Central memory CD4-positive, alpha-beta T cell (primary cell): ENCODE results near the gene PAK5.

Experiments
- DNase-seq: peaks from one replicate; pipeline ENCODE4 v3.0.0; 2022

Gene PAK5

GRCh38 chr20:9574181-9574580 lies 264.7 kb downstream of the PAK5 start:
- DNase-seq: no peak

- no peak for DNase-seq
Measured at GRCh38 chr20:9573335-9574151, 265.3 kb downstream of the PAK5 start.

DNA sequence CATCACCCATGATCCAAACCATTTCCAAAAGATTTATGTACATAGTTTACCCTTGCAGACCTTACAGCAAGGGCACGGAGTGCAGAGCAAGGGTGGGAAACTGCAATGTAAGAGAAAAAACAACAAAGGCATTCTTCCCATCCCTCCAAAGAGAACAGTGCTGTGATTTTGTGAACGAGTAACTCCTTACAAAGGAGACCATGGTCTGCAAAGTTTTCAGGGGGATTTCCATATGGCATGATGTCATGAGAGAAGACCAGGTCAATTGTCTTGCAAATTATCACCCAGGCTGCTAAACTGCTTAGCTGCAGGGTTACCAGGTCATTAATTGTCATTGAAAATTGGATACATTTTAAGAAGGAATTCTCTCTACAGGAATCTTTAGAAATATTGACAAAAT lies 266.2 kb downstream of the PAK5 start:
- no peak for DNase-seq

DNA sequence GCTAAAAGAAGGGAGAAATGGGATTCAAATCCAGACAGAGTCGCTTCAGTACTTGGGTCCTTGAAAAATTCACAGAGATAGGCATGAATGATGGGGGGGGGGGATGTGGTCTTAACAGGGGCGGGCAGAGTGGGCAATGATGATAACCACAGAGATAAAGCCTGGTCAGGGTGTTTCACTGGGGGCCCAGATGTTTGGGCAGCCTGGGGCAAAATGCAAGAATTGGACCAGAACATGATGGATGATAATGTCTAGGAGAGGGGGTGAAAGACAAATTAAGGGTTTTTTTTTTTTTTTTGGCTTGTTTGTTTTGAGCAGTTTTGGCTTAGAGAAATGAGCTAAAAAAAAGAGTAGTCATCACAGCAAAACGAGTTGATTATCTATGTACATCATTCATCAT lies 267.1 kb downstream of the PAK5 start:
- DNase-seq: no peak

- DNase-seq: no peak
Measured at GRCh38 chr20:9570612-9571011, 268.3 kb downstream of the PAK5 start.

- no peak for DNase-seq
Measured at GRCh38 chr20:9566977-9567376, 271.9 kb downstream of the PAK5 start.

DNA sequence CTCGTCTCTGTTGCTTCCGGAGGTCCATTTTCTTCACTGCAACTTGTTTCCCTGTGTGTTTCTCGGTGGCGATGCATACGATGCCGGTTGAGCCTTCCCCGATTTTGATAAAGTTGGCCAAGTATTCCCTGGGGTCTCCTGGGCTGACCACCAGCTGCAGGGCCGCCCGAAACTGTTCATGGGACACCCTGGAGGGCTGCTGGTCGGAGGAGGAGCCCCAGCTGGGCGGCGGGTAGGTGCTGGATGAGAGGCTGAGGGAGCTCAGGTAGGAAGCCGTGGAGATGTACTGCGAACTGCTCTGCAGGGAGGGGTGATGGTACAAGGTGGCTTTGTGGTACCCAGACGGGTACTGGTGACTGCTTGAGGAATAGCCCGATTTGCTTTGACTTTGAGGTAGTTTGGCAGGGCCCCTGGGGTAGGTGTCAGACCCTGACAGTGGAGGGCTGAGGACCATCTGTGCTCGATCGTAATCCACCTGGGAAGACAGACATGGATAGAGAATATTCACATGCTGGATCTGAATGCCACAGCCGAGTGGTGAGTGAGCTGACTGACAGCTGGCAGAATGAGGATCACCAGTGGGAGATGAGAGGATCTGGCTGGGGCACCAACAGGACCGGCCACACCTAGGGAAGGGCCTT lies 272.8 kb downstream of the PAK5 start:
- no peak for DNase-seq

- DNase-seq: no peak
Measured at GRCh38 chr20:9557411-9557810, 281.5 kb downstream of the PAK5 start.

GRCh38 chr20:9555781-9556180 lies 283.1 kb downstream of the PAK5 start:
- DNase-seq: no peak

GRCh38 chr20:9551808-9552550 lies 286.9 kb downstream of the PAK5 start:
- DNase-seq: no peak

DNA sequence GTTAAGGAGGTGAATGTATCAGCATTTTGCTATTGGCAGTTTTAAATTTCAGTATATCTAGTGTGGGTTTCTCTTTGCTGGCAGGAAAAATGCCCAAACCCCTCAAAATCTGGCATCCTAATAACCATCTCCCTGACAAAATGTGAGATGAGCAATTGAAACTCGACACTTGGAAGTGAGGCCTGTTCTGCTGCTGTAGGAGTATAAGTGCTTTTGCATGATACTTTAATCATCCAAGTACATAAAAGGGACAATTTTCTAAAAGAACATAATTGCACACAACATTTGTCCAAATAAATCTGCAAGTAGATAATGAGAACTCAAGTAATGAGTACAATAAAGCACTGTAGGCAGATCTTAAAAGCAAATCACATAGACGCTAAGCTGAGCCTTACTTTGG lies 288.0 kb downstream of the PAK5 start:
- DNase-seq: no peak

GRCh38 chr20:9550283-9550682 lies 288.6 kb downstream of the PAK5 start:
- no peak for DNase-seq

DNA sequence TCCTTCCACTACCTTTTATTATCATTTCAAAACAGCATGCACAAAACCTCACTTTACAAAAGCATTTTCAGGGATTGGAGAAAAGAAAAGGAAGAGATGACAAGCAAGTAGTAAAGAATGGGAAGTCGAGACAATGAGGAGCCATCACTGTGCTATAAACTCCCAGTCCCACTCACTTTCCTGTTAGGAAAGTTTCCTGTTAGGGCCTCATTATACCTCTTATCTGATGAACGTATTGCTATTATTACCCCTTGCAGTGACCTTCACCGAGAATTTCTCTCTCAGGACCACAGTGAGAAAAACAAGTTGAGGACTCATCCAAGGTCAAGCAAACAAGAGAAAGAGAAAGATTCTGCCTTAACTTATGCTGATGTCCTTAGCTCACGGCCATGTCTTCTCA lies 295.7 kb downstream of the PAK5 start:
- no peak for DNase-seq

DNA sequence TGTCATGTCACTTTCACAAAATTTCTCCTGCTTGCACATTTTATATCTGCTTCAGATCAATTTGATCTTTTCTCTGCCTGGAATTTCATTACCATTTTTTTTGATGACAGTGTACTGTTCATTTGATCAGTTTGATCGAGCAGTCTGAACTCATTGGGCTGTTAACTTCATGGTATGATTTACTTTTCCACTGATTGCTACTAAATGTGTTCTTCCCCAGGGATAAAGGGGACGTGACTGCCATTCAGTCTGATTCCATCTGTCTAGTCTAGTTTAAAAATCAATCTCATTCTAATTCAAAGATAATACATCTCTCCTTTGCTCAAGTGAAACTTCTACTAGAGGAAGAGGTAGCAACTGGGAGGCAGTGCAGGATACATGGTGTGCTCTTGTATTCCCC lies 303.4 kb downstream of the PAK5 start:
- no peak for DNase-seq

DNA sequence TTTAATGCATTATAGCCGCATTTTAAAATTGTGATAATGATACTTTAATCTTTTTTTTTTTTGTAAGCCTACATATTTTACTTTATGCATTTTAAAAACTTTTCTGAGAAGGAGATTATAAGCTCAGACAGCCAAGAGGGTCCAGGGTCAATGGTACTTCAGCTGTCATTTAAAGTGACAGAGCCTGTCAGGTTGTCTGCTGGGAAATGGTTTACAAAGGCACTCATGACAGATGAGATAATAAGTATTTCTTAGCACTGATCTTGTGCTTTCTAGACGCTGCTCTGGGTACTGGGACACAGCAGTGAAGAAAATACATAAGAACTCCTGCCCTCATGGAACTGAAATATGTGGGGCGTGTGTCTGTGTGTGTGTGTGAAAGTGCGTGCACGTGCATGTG lies 304.9 kb downstream of the PAK5 start:
- no peak for DNase-seq

DNA sequence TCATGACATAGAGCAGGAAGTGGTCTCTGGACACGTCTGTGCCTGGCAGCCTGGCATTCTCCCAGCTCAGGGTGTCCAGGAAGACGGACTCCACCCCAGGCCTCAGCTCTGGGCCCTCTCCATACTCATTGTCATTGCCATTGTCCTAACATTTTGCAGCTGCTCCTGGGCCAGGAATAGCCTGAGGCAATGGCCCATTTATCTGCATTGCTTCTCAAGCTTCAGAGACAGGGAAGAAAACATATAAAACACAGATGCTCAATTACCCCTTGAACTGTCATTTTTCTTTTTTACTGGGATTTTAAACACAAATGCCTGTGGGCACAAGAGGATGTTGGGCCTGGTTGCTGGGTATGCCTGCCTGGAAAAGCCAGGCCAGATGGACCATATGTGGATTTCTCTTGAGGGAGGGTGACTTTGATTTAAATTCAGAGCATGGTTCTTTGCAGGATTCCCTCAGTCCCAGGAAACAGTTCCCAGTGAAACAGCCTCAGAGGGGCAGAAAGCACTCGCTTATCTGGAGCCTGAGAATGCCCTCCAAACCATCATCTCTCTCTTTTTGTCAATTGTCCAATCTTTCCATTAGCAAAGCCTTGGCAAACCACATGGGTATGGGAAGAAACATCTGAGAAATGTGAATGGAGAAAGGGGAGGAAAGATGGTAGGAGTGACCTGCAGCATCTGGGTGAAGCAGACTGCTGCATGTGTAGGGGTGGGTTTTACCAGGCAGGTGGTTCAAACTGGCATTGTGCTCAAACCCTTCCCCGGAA lies 306.6 kb downstream of the PAK5 start:
- DNase-seq: no peak

- DNase-seq: no peak
Measured at GRCh38 chr20:9531581-9531980, 307.3 kb downstream of the PAK5 start.

DNA sequence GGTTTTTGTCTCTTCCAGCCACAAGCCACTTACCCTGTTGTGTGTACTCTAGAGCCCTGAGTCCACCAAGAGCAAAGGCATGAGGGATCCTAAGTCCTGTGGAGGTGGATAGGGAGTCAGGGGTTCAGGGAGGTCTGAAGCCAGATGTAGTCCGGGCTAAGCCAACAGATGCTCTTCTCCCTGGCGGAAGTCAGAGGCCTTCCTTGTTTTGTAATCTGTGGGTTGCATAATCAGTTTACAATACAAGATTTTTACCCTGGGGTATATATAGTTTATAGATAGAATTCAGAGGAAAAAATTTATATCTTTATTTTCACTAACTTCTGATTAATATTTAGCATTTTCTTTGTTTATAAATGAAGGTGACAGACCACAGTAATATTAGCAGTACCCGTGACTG lies 315.2 kb downstream of the PAK5 start:
- no peak for DNase-seq

DNA sequence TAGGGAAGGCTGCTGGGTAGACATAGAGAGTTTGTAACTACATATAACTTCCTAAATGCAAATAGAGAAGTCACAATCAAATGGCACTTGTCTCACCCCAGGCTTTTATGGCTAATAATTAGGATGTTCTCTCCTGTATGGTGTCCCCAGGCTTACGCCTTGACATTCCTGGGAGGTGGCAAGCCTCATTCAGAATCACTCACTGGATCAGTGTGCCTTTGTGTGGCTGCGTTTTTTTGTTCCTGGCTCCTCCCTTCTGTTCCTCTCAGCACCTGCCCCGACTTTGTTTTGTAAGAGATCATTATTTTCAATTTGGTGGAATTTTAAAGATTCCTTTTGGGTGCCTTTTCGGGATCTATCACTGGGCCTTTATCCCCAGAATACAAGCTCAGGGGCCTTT lies 318.8 kb downstream of the PAK5 start:
- DNase-seq: no peak

- no peak for DNase-seq
Measured at GRCh38 chr20:9518576-9519175, 320.2 kb downstream of the PAK5 start.

DNA sequence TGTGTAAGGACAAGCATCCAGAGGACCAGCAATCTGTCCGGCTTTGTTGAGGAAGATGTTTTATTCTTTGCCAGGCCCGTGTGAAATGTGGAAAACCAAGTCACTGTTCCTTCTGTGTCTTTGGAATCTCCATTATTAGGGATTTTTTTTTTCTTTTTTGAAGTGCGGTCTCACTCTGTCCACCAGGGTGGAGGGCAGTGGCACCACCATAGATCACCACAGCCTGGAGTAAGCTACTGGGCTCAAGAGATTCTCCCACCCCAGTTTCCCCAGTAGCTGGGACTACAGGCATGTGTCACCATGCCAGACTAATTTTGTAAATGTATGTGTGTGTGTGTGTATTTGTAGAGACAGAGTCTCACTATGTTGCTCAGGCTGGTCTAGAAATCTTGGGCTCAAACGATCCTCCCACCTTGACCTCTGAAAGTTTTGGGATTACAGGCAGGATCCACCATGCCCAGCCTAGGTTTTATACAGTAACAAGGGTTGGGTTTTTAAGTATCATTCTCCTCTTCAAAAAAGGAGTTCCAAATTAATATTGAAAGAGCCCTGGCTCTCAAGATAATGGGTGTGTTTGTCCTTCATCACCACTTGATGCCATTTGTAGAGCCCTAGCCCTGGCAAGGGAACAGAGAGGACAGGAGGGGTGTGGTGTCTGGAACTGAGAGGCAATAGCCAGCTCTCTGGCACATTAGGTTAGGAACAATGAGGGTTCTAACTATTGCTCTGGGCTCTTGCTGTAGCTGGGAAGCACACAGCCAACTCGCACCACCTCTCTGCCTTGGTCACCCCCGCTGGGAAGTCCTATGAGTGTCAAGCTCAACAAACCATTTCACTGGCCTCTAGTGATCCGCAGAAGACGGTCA lies 321.3 kb downstream of the PAK5 start:
- DNase-seq: no peak
